ENCODE results near the gene TP63.

TP63 gene

DNA sequence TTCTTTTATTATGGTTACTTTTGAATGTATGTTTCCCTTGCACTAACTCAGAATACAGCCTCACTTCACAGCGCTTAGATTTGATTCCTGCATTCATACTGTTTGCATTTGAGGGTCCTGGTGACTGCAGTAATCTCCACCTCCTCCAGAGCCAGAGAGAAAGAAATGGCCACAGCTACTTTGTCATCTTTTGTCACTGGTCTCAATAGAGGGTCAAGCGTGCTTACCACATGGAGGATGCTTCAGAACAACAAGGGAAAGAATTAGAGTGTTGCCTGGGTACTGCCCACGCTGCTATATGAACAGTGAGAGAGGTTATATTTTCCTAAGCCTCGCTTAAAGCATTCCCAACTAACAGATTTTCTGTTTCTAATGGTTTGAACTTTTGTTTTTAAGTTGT lies 190.1 kb downstream of the TP63 start:
- no peak overlapping the region for H3K27ac ChIP-seq (ENCODE audit: insufficient read depth, low read length, poor library complexity, severe bottlenecking)
- H3K4me3 ChIP-seq (ENCODE audit: insufficient read depth, low read depth, low read length, poor library complexity, severe bottlenecking), result no peak overlapping the region
- no peaks in the 10 kb centered on the region for H3K4me1 ChIP-seq (ENCODE audit: control insufficient read depth, insufficient read depth, low read length, poor library complexity, severe bottlenecking)
- H3K36me3 ChIP-seq (ENCODE audit: control insufficient read depth, insufficient read depth, low read length), result no peaks in the 10 kb centered on the region
- no peaks in the 10 kb centered on the region for H3K9me3 ChIP-seq (ENCODE audit: control insufficient read depth, low read length)
- DNase-seq, result no peak
- H3K27me3 ChIP-seq (replicated peaks; ENCODE audit: control insufficient read depth, insufficient read depth, low read length, poor library complexity, severe bottlenecking), result no peaks in the 10 kb centered on the region

DNA sequence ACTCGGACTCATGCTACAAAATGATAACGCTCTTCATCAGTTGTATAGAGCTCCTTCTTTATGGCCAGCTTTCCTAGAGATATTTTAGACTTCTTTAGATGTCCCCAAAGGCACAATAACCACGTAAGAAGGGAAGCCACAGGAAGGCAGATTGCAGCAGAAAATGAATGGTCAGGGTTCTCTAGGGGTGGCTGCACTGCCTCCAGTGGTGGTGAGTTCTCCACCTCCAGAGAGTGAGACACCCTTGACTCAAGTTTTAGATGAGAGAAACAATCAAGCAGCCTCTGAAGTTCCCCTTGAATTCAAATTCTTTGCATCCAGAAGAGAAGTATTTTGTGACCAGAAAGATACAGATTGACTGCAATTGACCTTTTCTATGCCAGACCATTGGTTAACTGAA lies 191.5 kb downstream of the TP63 start:
- DNase-seq, result no peak
- Histone ChIP-seq H3K4me3 (ENCODE audit: insufficient read depth, low read depth, low read length, poor library complexity, severe bottlenecking) (no peak overlapping the region), H3K36me3 (ENCODE audit: control insufficient read depth, insufficient read depth, low read length) (no peaks in the 10 kb centered on the region), H3K27me3 (replicated peaks; ENCODE audit: control insufficient read depth, insufficient read depth, low read length, poor library complexity, severe bottlenecking) (no peaks in the 10 kb centered on the region), H3K4me1 (ENCODE audit: control insufficient read depth, insufficient read depth, low read length, poor library complexity, severe bottlenecking) (no peaks in the 10 kb centered on the region), H3K27ac (ENCODE audit: insufficient read depth, low read length, poor library complexity, severe bottlenecking) (no peak overlapping the region), H3K9me3 (ENCODE audit: control insufficient read depth, low read length) (no peaks in the 10 kb centered on the region)

DNA sequence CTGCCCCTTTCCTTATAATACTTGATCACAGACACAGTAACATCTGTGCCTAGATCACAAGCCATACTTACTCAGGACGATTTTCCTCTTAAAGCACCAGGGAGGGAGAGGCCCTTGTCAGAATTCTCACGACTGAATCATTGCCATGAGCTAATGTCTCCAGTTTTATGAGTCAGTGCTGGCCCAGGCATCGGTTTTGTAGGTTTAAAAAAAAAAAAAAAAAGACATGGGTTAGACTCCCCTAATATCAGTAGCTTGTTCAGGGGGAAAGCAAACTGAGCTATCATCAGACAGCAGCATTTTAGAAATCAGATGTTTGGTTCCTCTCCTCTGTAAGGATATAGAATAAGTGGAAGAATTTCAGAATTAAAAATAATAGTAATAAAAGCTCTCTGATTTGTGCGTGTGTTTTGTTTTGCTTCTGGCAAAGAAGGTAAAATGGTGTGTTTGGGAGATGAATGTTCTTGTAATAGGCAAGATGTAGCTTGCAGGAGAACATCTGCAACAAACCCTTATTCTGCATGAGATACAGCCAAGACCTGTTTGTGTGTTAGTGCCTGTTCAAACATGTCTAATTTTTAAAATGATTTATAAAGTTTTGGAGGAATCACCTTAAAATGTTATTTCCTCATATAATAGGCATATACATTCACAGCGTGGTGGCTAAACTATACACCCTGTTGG lies 193.6 kb downstream of the TP63 start:
- Histone ChIP-seq H3K36me3 (ENCODE audit: control insufficient read depth, insufficient read depth, low read length) (no peaks in the 10 kb centered on the region), H3K9me3 (ENCODE audit: control insufficient read depth, low read length) (no peaks in the 10 kb centered on the region), H3K27ac (ENCODE audit: insufficient read depth, low read length, poor library complexity, severe bottlenecking) (no peak overlapping the region), H3K4me1 (ENCODE audit: control insufficient read depth, insufficient read depth, low read length, poor library complexity, severe bottlenecking) (no peaks in the 10 kb centered on the region), H3K27me3 (replicated peaks; ENCODE audit: control insufficient read depth, insufficient read depth, low read length, poor library complexity, severe bottlenecking) (no peaks in the 10 kb centered on the region), H3K4me3 (ENCODE audit: insufficient read depth, low read depth, low read length, poor library complexity, severe bottlenecking) (no peak overlapping the region)
- DNase-seq, result no peak

DNA sequence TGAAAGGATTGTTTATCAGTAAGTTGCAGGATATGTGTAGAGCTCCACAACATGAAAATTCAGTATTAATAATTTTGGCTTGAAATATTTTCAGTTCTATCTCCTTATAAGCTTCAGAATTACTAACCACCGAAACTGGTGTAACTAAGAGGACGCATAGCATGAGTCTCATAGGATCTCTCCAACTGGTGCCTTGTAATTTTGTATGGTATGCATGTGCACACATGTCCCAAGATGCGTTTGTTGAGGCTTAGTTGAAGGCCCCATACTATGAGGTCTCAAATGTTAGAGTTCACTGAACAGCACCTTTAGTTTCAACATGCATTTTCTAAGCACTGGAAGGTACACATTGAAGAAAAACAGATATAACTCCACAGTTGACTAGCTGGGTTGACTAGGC lies 195.4 kb downstream of the TP63 start:
- Histone ChIP-seq H3K36me3 (ENCODE audit: control insufficient read depth, insufficient read depth, low read length) (no peaks in the 10 kb centered on the region), H3K27ac (ENCODE audit: insufficient read depth, low read length, poor library complexity, severe bottlenecking) (no peak overlapping the region)

DNA sequence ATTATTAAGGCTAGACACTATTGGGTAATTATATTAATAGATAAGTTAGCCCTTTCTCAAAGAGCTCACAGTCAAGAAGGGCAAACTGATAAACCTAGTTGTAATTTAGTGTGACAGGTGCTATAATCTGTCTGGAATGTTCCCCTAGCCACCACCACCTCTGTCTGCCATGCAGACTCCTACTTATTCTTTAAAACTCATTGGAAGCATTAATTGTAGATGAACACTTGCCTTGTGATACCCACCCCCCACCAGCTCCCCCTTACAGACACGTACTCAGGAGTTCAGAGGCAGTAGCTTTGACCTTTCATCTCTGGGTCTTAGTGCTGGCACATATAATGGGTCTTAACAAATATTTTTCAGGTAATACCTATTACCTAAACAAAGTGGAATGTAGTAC lies 195.9 kb downstream of the TP63 start:
- Histone ChIP-seq H3K36me3 (ENCODE audit: control insufficient read depth, insufficient read depth, low read length) (no peaks in the 10 kb centered on the region), H3K4me3 (ENCODE audit: insufficient read depth, low read depth, low read length, poor library complexity, severe bottlenecking) (no peak overlapping the region), H3K27me3 (replicated peaks; ENCODE audit: control insufficient read depth, insufficient read depth, low read length, poor library complexity, severe bottlenecking) (no peaks in the 10 kb centered on the region), H3K9me3 (ENCODE audit: control insufficient read depth, low read length) (no peaks in the 10 kb centered on the region), H3K27ac (ENCODE audit: insufficient read depth, low read length, poor library complexity, severe bottlenecking) (no peak overlapping the region), H3K4me1 (ENCODE audit: control insufficient read depth, insufficient read depth, low read length, poor library complexity, severe bottlenecking) (no peaks in the 10 kb centered on the region)
- no peak for DNase-seq

More for the DNA sequence above, 195.4 kb downstream of the TP63 start:
- H3K4me3 ChIP-seq (ENCODE audit: insufficient read depth, low read depth, low read length, poor library complexity, severe bottlenecking), result no peak overlapping the region
- no peak for DNase-seq
- H3K4me1 ChIP-seq (ENCODE audit: control insufficient read depth, insufficient read depth, low read length, poor library complexity, severe bottlenecking), result no peaks in the 10 kb centered on the region
- H3K9me3 ChIP-seq (ENCODE audit: control insufficient read depth, low read length), result no peaks in the 10 kb centered on the region
- H3K27me3 ChIP-seq (replicated peaks; ENCODE audit: control insufficient read depth, insufficient read depth, low read length, poor library complexity, severe bottlenecking), result no peaks in the 10 kb centered on the region

DNA sequence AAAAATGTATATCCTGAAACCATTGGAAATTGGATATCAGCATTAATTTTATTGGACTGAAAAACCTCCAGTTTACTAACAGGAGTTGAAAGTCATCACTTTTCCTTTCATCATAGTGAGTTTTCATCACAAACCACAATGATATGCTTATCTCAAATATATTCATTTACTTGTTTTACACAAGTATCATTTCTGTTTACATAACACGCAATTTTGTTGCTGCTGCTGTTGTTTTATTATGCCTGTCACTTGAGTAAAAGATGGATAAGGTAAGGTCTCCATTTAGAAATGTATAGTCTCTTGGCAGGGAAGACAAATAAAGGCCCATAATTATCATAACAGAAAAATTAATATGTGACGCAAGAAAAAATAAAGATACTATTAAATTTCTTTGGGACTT lies 199.2 kb downstream of the TP63 start:
- Histone ChIP-seq H3K4me1 (ENCODE audit: control insufficient read depth, insufficient read depth, low read length, poor library complexity, severe bottlenecking) (no peaks in the 10 kb centered on the region), H3K36me3 (ENCODE audit: control insufficient read depth, insufficient read depth, low read length) (no peaks in the 10 kb centered on the region), H3K27me3 (replicated peaks; ENCODE audit: control insufficient read depth, insufficient read depth, low read length, poor library complexity, severe bottlenecking) (no peaks in the 10 kb centered on the region), H3K27ac (ENCODE audit: insufficient read depth, low read length, poor library complexity, severe bottlenecking) (no peak overlapping the region), H3K4me3 (ENCODE audit: insufficient read depth, low read depth, low read length, poor library complexity, severe bottlenecking) (no peak overlapping the region), H3K9me3 (ENCODE audit: control insufficient read depth, low read length) (no peaks in the 10 kb centered on the region)
- no peak for DNase-seq

DNA sequence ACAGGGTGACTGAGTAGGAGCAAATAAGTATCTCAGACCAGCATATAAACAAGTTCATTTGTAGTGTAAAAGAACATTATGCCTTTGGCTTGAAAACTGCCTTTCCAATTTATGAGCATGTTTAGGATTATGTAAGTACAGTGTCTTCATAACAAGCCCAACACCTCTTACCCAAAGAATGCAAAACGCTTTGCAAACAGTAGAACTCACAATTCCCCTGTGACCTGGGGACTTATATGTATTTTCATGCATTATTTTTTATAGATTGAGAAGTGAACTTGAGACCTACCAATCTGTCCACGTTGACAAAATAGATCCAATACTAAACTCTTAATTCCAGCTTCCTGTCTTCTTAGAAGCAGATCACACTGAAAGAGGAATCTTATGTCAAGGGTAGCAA lies 202.1 kb downstream of the TP63 start:
- Histone ChIP-seq H3K4me1 (ENCODE audit: control insufficient read depth, insufficient read depth, low read length, poor library complexity, severe bottlenecking) (no peaks in the 10 kb centered on the region), H3K4me3 (ENCODE audit: insufficient read depth, low read depth, low read length, poor library complexity, severe bottlenecking) (no peak overlapping the region), H3K36me3 (ENCODE audit: control insufficient read depth, insufficient read depth, low read length) (no peaks in the 10 kb centered on the region), H3K9me3 (ENCODE audit: control insufficient read depth, low read length) (no peaks in the 10 kb centered on the region), H3K27ac (ENCODE audit: insufficient read depth, low read length, poor library complexity, severe bottlenecking) (no peak overlapping the region), H3K27me3 (replicated peaks; ENCODE audit: control insufficient read depth, insufficient read depth, low read length, poor library complexity, severe bottlenecking) (no peaks in the 10 kb centered on the region)
- no peak for DNase-seq

DNA sequence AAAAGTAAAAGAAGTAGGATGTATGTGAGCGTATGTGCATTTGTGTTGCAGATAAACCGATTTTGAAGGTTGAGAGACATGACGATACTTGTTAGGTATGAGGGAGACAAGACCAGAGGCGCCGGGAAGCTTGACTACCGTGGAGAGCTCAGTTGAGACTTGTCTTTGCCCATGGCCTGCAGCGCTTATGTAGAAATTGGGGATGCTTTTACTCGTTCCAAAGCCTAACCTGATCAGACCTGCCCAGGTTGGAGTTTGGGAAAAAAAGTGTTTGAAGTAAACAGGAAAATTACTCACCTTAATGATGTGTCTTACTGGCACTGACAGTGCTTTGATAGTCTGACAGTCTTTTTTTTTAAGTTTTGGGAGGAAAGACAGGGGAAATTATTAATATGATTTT lies 202.8 kb downstream of the TP63 start:
- Histone ChIP-seq H3K4me3 (ENCODE audit: insufficient read depth, low read depth, low read length, poor library complexity, severe bottlenecking) (no peak overlapping the region), H3K27ac (ENCODE audit: insufficient read depth, low read length, poor library complexity, severe bottlenecking) (no peak overlapping the region), H3K36me3 (ENCODE audit: control insufficient read depth, insufficient read depth, low read length) (no peaks in the 10 kb centered on the region), H3K27me3 (replicated peaks; ENCODE audit: control insufficient read depth, insufficient read depth, low read length, poor library complexity, severe bottlenecking) (no peaks in the 10 kb centered on the region), H3K4me1 (ENCODE audit: control insufficient read depth, insufficient read depth, low read length, poor library complexity, severe bottlenecking) (no peaks in the 10 kb centered on the region), H3K9me3 (ENCODE audit: control insufficient read depth, low read length) (no peaks in the 10 kb centered on the region)
- no peak for DNase-seq

DNA sequence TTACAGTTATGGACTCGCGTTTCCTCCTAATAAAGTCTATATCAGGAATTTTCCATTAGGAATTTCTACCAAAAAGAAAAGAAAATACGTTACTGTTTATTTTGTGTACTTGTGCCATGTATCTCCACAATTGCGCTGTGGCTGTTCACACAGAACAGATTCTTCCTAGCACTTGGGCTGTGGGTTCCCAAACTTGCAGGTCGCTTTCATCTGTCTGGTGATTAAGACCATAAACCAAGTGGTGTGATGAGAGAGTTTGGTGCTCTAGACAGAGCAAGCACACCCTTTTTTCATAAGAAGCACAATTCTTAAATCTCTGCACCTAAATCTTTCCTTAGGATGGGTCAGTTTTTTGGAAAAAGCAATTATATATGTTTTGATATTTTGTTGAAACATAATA lies 203.3 kb downstream of the TP63 start:
- Histone ChIP-seq H3K27me3 (replicated peaks; ENCODE audit: control insufficient read depth, insufficient read depth, low read length, poor library complexity, severe bottlenecking) (no peaks in the 10 kb centered on the region), H3K27ac (ENCODE audit: insufficient read depth, low read length, poor library complexity, severe bottlenecking) (no peak overlapping the region), H3K4me1 (ENCODE audit: control insufficient read depth, insufficient read depth, low read length, poor library complexity, severe bottlenecking) (no peaks in the 10 kb centered on the region), H3K9me3 (ENCODE audit: control insufficient read depth, low read length) (no peaks in the 10 kb centered on the region), H3K36me3 (ENCODE audit: control insufficient read depth, insufficient read depth, low read length) (no peaks in the 10 kb centered on the region), H3K4me3 (ENCODE audit: insufficient read depth, low read depth, low read length, poor library complexity, severe bottlenecking) (no peak overlapping the region)
- DNase-seq, result no peak

DNA sequence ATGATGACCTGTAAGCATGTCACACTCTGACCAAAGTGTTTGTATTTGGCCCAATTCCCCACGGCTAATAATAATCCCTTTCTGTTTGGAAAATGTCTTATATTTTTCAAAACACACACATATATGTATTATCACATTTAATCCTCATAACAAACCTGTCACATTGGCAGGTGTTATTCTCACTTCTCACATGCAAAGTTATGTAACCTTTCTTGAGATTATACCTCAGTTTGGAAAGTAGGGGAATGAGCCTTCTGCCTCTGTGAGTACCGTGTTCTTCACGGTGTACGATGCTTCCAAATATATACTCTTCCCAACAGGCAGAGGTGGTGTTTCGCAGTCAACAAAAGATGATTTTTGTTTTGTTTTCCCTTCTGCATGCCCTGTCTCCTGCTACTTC lies 205.6 kb downstream of the TP63 start:
- Histone ChIP-seq H3K27me3 (replicated peaks; ENCODE audit: control insufficient read depth, insufficient read depth, low read length, poor library complexity, severe bottlenecking) (no peaks in the 10 kb centered on the region), H3K9me3 (ENCODE audit: control insufficient read depth, low read length) (no peaks in the 10 kb centered on the region), H3K4me1 (ENCODE audit: control insufficient read depth, insufficient read depth, low read length, poor library complexity, severe bottlenecking) (no peaks in the 10 kb centered on the region), H3K27ac (ENCODE audit: insufficient read depth, low read length, poor library complexity, severe bottlenecking) (no peak overlapping the region), H3K36me3 (ENCODE audit: control insufficient read depth, insufficient read depth, low read length) (no peaks in the 10 kb centered on the region), H3K4me3 (ENCODE audit: insufficient read depth, low read depth, low read length, poor library complexity, severe bottlenecking) (no peak overlapping the region)
- DNase-seq, result no peak
